H1 (cell line): ENCODE measurements around the gene HSPBAP1. TPM values are rescaled to one million over a fixed set of nuclear protein-coding genes. Genes with fewer than 3 reads are reported as not detected.

Experiments used
- CTCF ChIA-PET: fragments of 300-600 bp; sonication (Branson Sonifier 250); formaldehyde crosslinking; loops from one replicate; lab custom pipeline; 2021; ENCODE audit not compliant: partially characterized antibody; lab: Charles Lee
- POLR2A ChIA-PET: fragments of 300-600 bp; sonication (Branson Sonifier 250); formaldehyde crosslinking; loops from one replicate; lab custom pipeline; 2021; ENCODE audit warnings: inconsistent platforms; ENCODE audit not compliant: partially characterized antibody; lab: Charles Lee
- DNase-seq, 2 experiments: peaks; one replicate each; pipeline versions ENCODE4 v3.0.0 to v3.0.0-alpha.2; 2010 to 2022; ENCODE audit warnings: low spot score in 2 of 2, low read depth in 1 of 2, mixed read lengths in 1 of 2
- FAIRE-seq: peaks from 2 replicates; lab custom pipeline; 2011; peaks lifted over from hg19 to GRCh38; lab: Jason Lieb, UNC
- H2AFZ ChIP-seq: 2 replicates; pipeline ENCODE4 v1.8.1; 2012; ENCODE audit warnings: low read length, inconsistent platforms
- H2AK5ac ChIP-seq: 2 replicates; pipeline ENCODE4 v1.6.1; 2013; ENCODE audit warnings: low read depth, low read length
- H2BK120ac ChIP-seq: replicated peaks from 2 replicates; pipeline ENCODE3; 2013; ENCODE audit warnings: low read depth, low read length, inconsistent platforms
- H2BK12ac ChIP-seq: 2 replicates; pipeline ENCODE4 v1.6.1; 2013; ENCODE audit warnings: low read depth, low read length
- H2BK15ac ChIP-seq: 2 replicates; pipeline ENCODE4 v1.6.1; 2013; ENCODE audit warnings: low read length
- H2BK20ac ChIP-seq: 2 replicates; pipeline ENCODE4 v1.6.1; 2013; ENCODE audit warnings: low read length
- H2BK5ac ChIP-seq: 2 replicates; pipeline ENCODE4 v1.6.1; 2013; ENCODE audit warnings: low read depth, low read length
- H3K14ac ChIP-seq: 2 replicates; pipeline ENCODE4 v1.6.1; 2013; ENCODE audit warnings: inconsistent platforms; ENCODE audit not compliant: insufficient read length
- H3K18ac ChIP-seq: 2 replicates; pipeline ENCODE4 v1.6.1; 2013; ENCODE audit warnings: low read length; ENCODE audit errors: extremely low read depth
- H3K23ac ChIP-seq: 2 replicates; pipeline ENCODE4 v1.6.1; 2013; ENCODE audit warnings: inconsistent platforms; ENCODE audit not compliant: insufficient read length
- H3K23me2 ChIP-seq: 2 replicates; pipeline ENCODE4 v1.6.1; 2013; ENCODE audit warnings: low read depth, low read length
- H3K27ac ChIP-seq: 2 replicates; pipeline ENCODE4 v1.6.1; 2011; ENCODE audit warnings: low read depth, low read length, inconsistent platforms
- H3K27me3 ChIP-seq, 4 experiments: replicated peaks in 1 of 4; 1 replicate in 1 of 4; 2 replicates in 3 of 4; pipeline versions ENCODE4 v1.6.1 to v1.8.1; 2011 to 2013; ENCODE audit warnings: low read length in 3 of 4, mild to moderate bottlenecking in 3 of 4, inconsistent platforms in 2 of 4, mixed read lengths in 2 of 4, moderate library complexity in 1 of 4; ENCODE audit not compliant: control insufficient read depth in 3 of 4, insufficient read depth in 3 of 4; ENCODE audit errors: extremely low read depth in 1 of 4
- H3K36me3 ChIP-seq, 4 experiments: 2 replicates each; pipeline versions ENCODE4 v1.6.1 to v1.8.1; 2011 to 2013; ENCODE audit warnings: mild to moderate bottlenecking in 4 of 4, low read length in 3 of 4, moderate library complexity in 2 of 4, control low read depth in 1 of 4, inconsistent platforms in 1 of 4; ENCODE audit not compliant: insufficient read depth in 4 of 4, control insufficient read depth in 2 of 4
- H3K4ac ChIP-seq: replicated peaks from 2 replicates; pipeline ENCODE3; 2013; ENCODE audit warnings: low read length, low read depth, mixed read lengths, inconsistent platforms; ENCODE audit not compliant: insufficient read length
- H3K4me1 ChIP-seq, 4 experiments: replicated peaks in 1 of 4; 1 replicate in 1 of 4; 2 replicates in 3 of 4; pipeline versions ENCODE4 v1.6.1 to v1.8.1; 2011 to 2013; ENCODE audit warnings: low read length in 3 of 4, inconsistent platforms in 2 of 4, mixed read lengths in 1 of 4; ENCODE audit not compliant: insufficient read depth in 4 of 4, control insufficient read depth in 3 of 4
- H3K4me2 ChIP-seq, 2 experiments: 2 replicates each; pipeline versions ENCODE4 v1.6.1 to v1.8.1; 2011 to 2013; ENCODE audit warnings: low read depth in 2 of 2, low read length in 2 of 2, control low read depth in 1 of 2, inconsistent platforms in 1 of 2, mild to moderate bottlenecking in 1 of 2; ENCODE audit not compliant: insufficient read depth in 1 of 2
- H3K4me3 ChIP-seq, 4 experiments: fragments of 200-600, 300-600 bp in 1 of 4; sonication (generic), shearing (Covaris generic), sonication (Bioruptor Twin) in 1 of 4; 2 replicates each; pipeline versions ENCODE4 v1.5.1 to v1.8.1; 2011 to 2016; ENCODE audit warnings: low read length in 4 of 4, low read depth in 3 of 4, control low read depth in 2 of 4, inconsistent platforms in 2 of 4, mild to moderate bottlenecking in 2 of 4, mixed read lengths in 1 of 4, moderate library complexity in 1 of 4; ENCODE audit not compliant: insufficient read depth in 2 of 4; ENCODE audit errors: extremely low read depth in 1 of 4
- H3K56ac ChIP-seq: replicated peaks from 2 replicates; pipeline ENCODE3; 2013; ENCODE audit warnings: low read depth, mild to moderate bottlenecking, mixed read lengths, low read length, inconsistent platforms; ENCODE audit not compliant: insufficient read length
- H3K79me1 ChIP-seq: 2 replicates; pipeline ENCODE4 v1.6.1; 2013; ENCODE audit warnings: low read depth, low read length, control low read depth
- H3K79me2 ChIP-seq, 2 experiments: 2 replicates each; pipeline versions ENCODE4 v1.6.1 to v1.8.1; 2012 to 2013; ENCODE audit warnings: low read length in 2 of 2, mild to moderate bottlenecking in 2 of 2, inconsistent platforms in 1 of 2; ENCODE audit not compliant: insufficient read depth in 2 of 2, control insufficient read depth in 1 of 2
- H3K9ac ChIP-seq, 4 experiments: replicated peaks in 1 of 4; 1 replicate in 1 of 4; 2 replicates in 3 of 4; pipeline versions ENCODE4 v1.6.1 to v1.8.1; 2011 to 2013; ENCODE audit warnings: low read depth in 3 of 4, low read length in 3 of 4, control low read depth in 2 of 4, mild to moderate bottlenecking in 2 of 4, moderate library complexity in 2 of 4, inconsistent platforms in 1 of 4; ENCODE audit errors: extremely low read depth in 1 of 4
- H3K9me3 ChIP-seq, 2 experiments: 2 replicates each; pipeline versions ENCODE4 v1.6.1 to v1.8.1; 2012 to 2013; ENCODE audit warnings: mild to moderate bottlenecking in 2 of 2, moderate library complexity in 2 of 2, control low read depth in 1 of 2, inconsistent platforms in 1 of 2, low read depth in 1 of 2, low read length in 1 of 2, mixed read lengths in 1 of 2; ENCODE audit not compliant: insufficient read depth in 2 of 2
- H4K20me1 ChIP-seq, 2 experiments: replicated peaks in 1 of 2; 2 replicates each; pipeline versions ENCODE3 to v1.8.1; 2011 to 2013; ENCODE audit warnings: inconsistent platforms in 2 of 2, low read length in 2 of 2, mild to moderate bottlenecking in 1 of 2; ENCODE audit not compliant: insufficient read depth in 2 of 2, control insufficient read depth in 1 of 2
- H4K5ac ChIP-seq: 2 replicates; pipeline ENCODE4 v1.6.1; 2013; ENCODE audit warnings: low read length, low read depth, mixed read lengths, inconsistent platforms; ENCODE audit not compliant: insufficient read length
- H4K8ac ChIP-seq: 2 replicates; pipeline ENCODE4 v1.8.0; 2013; ENCODE audit warnings: mild to moderate bottlenecking, moderate library complexity, low read length, inconsistent platforms; ENCODE audit not compliant: insufficient read depth; ENCODE audit errors: extremely low read depth
- H4K91ac ChIP-seq: replicated peaks from 2 replicates; pipeline ENCODE3; 2013; ENCODE audit warnings: low read length, mixed read lengths, inconsistent platforms; ENCODE audit not compliant: insufficient read length
- ASH2L ChIP-seq: fragments of 200-600, 300-600 bp; sonication (generic); IDR thresholded peaks from one replicate; pipeline ENCODE4 v1.7.1; 2017; ENCODE audit warnings: low read length
- ATF3 ChIP-seq: IDR thresholded peaks from 2 replicates; pipeline ENCODE4 v1.6.1; 2011; ENCODE audit warnings: low read depth, mild to moderate bottlenecking, low read length; ENCODE audit not compliant: insufficient read depth
- CEBPB ChIP-seq: IDR thresholded peaks from 2 replicates; pipeline ENCODE4 v1.6.1; 2012; ENCODE audit warnings: low read depth, low read length
- CHD2 ChIP-seq: IDR thresholded peaks from 2 replicates; pipeline ENCODE4 v1.6.1; 2012; ENCODE audit warnings: low read length, improper control_type of control experiment
- CTBP2 ChIP-seq: IDR thresholded peaks from 2 replicates; pipeline ENCODE4 v1.7.0; 2011; ENCODE audit warnings: borderline replicate concordance, mild to moderate bottlenecking, moderate library complexity, mixed read lengths, low read length; ENCODE audit not compliant: insufficient read depth, insufficient read length
- EP300 ChIP-seq, 2 experiments: IDR thresholded peaks; 1 replicate in 1 of 2; 2 replicates in 1 of 2; pipeline ENCODE4 v1.6.1; 2011 to 2012; ENCODE audit warnings: low read depth in 2 of 2, low read length in 2 of 2, mild to moderate bottlenecking in 2 of 2, borderline replicate concordance in 1 of 2, inconsistent platforms in 1 of 2, moderate library complexity in 1 of 2
- FOSL1 ChIP-seq: IDR thresholded peaks from 2 replicates; pipeline ENCODE4 v1.6.1; 2011; ENCODE audit warnings: mild to moderate bottlenecking, low read depth, low read length, moderate library complexity; ENCODE audit not compliant: insufficient read depth
- GABPA ChIP-seq: IDR thresholded peaks from 2 replicates; pipeline ENCODE4 v1.6.1; 2011; ENCODE audit warnings: mild to moderate bottlenecking, low read length, moderate library complexity, borderline replicate concordance; ENCODE audit not compliant: insufficient read depth
- NRF1 ChIP-seq: IDR thresholded peaks from 2 replicates; pipeline ENCODE4 v1.6.1; 2011; ENCODE audit warnings: mild to moderate bottlenecking, low read depth, low read length, improper control_type of control experiment
- SAP30 ChIP-seq: fragments of 300-600 bp; sonication (generic); IDR thresholded peaks from 2 replicates; pipeline ENCODE4 v1.7.1; 2012; ENCODE audit warnings: low read length, moderate library complexity, mild to moderate bottlenecking, inconsistent platforms; ENCODE audit not compliant: insufficient read depth, insufficient replicate concordance
- SIX5 ChIP-seq: IDR thresholded peaks from 2 replicates; pipeline ENCODE4 v1.6.1; 2011; ENCODE audit warnings: mild to moderate bottlenecking, low read depth, low read length
- TAF7 ChIP-seq: optimal IDR thresholded peaks from 2 replicates; pipeline ENCODE3; 2011; ENCODE audit warnings: low read depth, mild to moderate bottlenecking, inconsistent platforms, low read length, moderate library complexity, borderline replicate concordance
- YY1 ChIP-seq: IDR thresholded peaks from 2 replicates; pipeline ENCODE4 v1.6.1; 2011; ENCODE audit warnings: low read depth, mild to moderate bottlenecking, low read length
- WGBS, 2 experiments: shearing (Covaris generic) in 1 of 2; methylation state at CpG; one replicate each; pipeline versions ENCODE4 v1.1.6 to v1.1.7; 2013 to 2015; ENCODE audit warnings: low lambda C conversion rate in 2 of 2, mixed read lengths in 2 of 2, inconsistent platforms in 1 of 2, low coverage in 1 of 2, missing lambda C conversion rate in 1 of 2; ENCODE audit not compliant: insufficient replicate concordance in 2 of 2, insufficient coverage in 1 of 2, insufficient read length in 1 of 2; ENCODE audit errors: extremely low coverage in 1 of 2, missing lambda C conversion rate in 1 of 2; 5-methylcytosine and 5-hydroxymethylcytosine counted together
- polyA plus RNA-seq, 7 experiments: library from polyadenylated mRNA; depleted of rRNA in 3 of 7; stranded (reverse) in 5 of 7; unstranded in 2 of 7; fragments of >200 nt in 5 of 7; fragments of 200-250 nt in 2 of 7; gene quantifications; 1 replicate in 5 of 7; 2 replicates in 1 of 7; 4 replicates in 1 of 7; pipeline versions ENCODE4 v1.2.1 to v1.2.3, GENCODE V29; 2011 to 2013; ENCODE audit warnings: missing spikeins in 2 of 7, mixed read lengths in 2 of 7
- total RNA-seq: library from RNA; stranded (reverse); fragmentation: NEBNext Ultra II Directional; extraction: Animal tissue kit (Norgen Biotek cat#: 25700); gene quantifications from 2 replicates; pipeline ENCODE4 v1.2.1, GENCODE V29; 2021

The HSPBAP1 gene
- total and polyA plus RNA-seq, 2 of the 8 experiments (the other 6 are each of a cell fraction or from before 2014, with no cell fraction given) = 7.5 to 8.3 TPM

- H3K23ac ChIP-seq = no peak overlapping the region
- H2BK5ac ChIP-seq = no peak overlapping the region
- H3K18ac ChIP-seq = no peak overlapping the region
- no peak for DNase-seq
- no peak overlapping the region for H2AK5ac ChIP-seq
- H3K56ac ChIP-seq = no peak overlapping the region
- peaks cover 0 to 7% of the 10 kb centered on the region in 2 experiments; a peak in 3 of 4 replicates for H3K79me2 ChIP-seq
- no peak for FAIRE-seq
- H3K14ac ChIP-seq = no peak overlapping the region
- no peak overlapping the region for H3K4me2 ChIP-seq
- ChIA-PET CTCF (interaction anchor here (0.8 to 1.2 kb wide), 3 partner anchors 11 to 171 kb away, joined by 3 read pairs; no protein-coding TSS in a partner anchor), POLR2A (interaction anchor here (2.2 kb wide), 1 partner anchor 9 kb away, joined by 11 read pairs; the partner anchor contains the start of gene HSPBAP1)
- no peaks in the 10 kb centered on the region for H3K4me1 ChIP-seq
- 91% methylated on average over 1 of the region's 1 CpG; no CpG with 5 or more reads in 1 of the 2 experiments for WGBS, 2 experiments
- H3K27ac ChIP-seq = no peak overlapping the region
- H3K27me3 ChIP-seq = no peaks in the 10 kb centered on the region
- no peak overlapping the region for H2BK20ac ChIP-seq
- H3K4me3 ChIP-seq = no peak overlapping the region
- no peak overlapping the region for H2BK120ac ChIP-seq
- H3K9me3 ChIP-seq = peaks cover 0 to 8% of the 10 kb centered on the region in 2 experiments; a peak in 3 of 4 replicates
- no peak overlapping the region for H2BK12ac ChIP-seq
- H3K79me1 ChIP-seq = no peaks in the 10 kb centered on the region
- no peak overlapping the region for H4K91ac ChIP-seq
- no peak overlapping the region for H2BK15ac ChIP-seq
- H3K4ac ChIP-seq = no peak overlapping the region
- no peak overlapping the region for H4K5ac ChIP-seq
- H4K8ac ChIP-seq = no peak overlapping the region
- peaks cover 0 to 6% (median 0%) of the 10 kb centered on the region in 4 experiments; a peak in 2 of 8 replicates for H3K36me3 ChIP-seq
- no peaks in the 10 kb centered on the region for H3K23me2 ChIP-seq
- no peak overlapping the region for H2AFZ ChIP-seq
- no peaks in the 10 kb centered on the region for H4K20me1 ChIP-seq
- H3K9ac ChIP-seq = no peak overlapping the region
- no peak for TF ChIP-seq EP300 (IDR thresholded peaks at IDR 0.05; ENCODE audit: borderline replicate concordance in 1 of 2, low read depth in 2 of 2, low read length in 2 of 2)
- TF ChIP-seq GABPA = no peak
- no peak for TF ChIP-seq TAF7
- no peak for TF ChIP-seq SIX5
- no peak for TF ChIP-seq CTBP2
- no peak for TF ChIP-seq FOSL1
- TF ChIP-seq CEBPB = no peak
- TF ChIP-seq SAP30 = no peak
- TF ChIP-seq ATF3 = no peak
- no peak for TF ChIP-seq YY1
- no peak for TF ChIP-seq ASH2L
- no peak for TF ChIP-seq CHD2
- TF ChIP-seq NRF1 = no peak
Observed at GRCh38 chr3:122784436-122784835, 9.2 kb downstream of the HSPBAP1 start.
